ENCODE measurements around the gene MDN1.

DNA sequence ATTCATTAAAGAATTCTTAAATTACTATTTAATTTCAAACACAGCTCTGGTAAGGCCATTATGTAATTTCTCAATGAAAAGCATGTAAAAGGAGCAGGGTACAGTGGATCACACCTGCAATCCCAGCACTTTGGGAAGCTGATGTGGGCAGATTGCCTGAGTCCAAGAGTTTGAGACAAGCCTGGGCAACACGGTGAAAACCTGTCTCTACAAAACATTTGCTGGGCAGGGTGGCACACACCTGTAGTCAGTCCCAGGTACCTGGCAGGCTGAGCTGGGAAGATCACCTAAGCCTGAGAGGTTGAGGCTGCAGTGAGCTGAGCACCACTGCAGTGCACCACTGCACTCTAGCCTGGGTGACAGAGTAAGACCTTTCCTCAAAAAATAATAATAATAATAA lies 37.4 kb downstream of the MDN1 start:
- TF ChIP-seq, protein P1, sequence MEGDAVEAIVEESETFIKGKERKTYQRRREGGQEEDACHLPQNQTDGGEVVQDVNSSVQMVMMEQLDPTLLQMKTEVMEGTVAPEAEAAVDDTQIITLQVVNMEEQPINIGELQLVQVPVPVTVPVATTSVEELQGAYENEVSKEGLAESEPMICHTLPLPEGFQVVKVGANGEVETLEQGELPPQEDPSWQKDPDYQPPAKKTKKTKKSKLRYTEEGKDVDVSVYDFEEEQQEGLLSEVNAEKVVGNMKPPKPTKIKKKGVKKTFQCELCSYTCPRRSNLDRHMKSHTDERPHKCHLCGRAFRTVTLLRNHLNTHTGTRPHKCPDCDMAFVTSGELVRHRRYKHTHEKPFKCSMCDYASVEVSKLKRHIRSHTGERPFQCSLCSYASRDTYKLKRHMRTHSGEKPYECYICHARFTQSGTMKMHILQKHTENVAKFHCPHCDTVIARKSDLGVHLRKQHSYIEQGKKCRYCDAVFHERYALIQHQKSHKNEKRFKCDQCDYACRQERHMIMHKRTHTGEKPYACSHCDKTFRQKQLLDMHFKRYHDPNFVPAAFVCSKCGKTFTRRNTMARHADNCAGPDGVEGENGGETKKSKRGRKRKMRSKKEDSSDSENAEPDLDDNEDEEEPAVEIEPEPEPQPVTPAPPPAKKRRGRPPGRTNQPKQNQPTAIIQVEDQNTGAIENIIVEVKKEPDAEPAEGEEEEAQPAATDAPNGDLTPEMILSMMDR (conservative IDR thresholded peaks at IDR 0.05; ENCODE audit: low read depth, low read length), result no peak
- TF ChIP-seq EZH2 (IDR thresholded peaks at IDR 0.05; ENCODE audit: low read length, unreplicated experiment), result no peak
- TF ChIP-seq EZH2phosphoT487 (IDR thresholded peaks at IDR 0.05; ENCODE audit: borderline replicate concordance, low read length), result no peak
